Astrocyte (in vitro differentiated cells and primary cell): Measurements from ENCODE around the gene GDNF.

Source experiments
- CTCF ChIP-seq: IDR thresholded peaks from 2 replicates; pipeline ENCODE4 v1.5.1; 2011; ENCODE audit warnings: low read depth, mild to moderate bottlenecking, inconsistent platforms, low read length, moderate library complexity; ENCODE audit not compliant: insufficient read depth
- EZH2 ChIP-seq: IDR thresholded peaks from 2 replicates; pipeline ENCODE4 v1.6.1; 2012; ENCODE audit warnings: mild to moderate bottlenecking, low read length, inconsistent platforms; ENCODE audit not compliant: insufficient read depth

GRCh38 chr5:37786416-37786815 lies 53.4 kb downstream of the GDNF start:
- TF ChIP-seq EZH2 = no peak
- TF ChIP-seq CTCF = no peak
